ENCODE results near the gene PCP2. TPM values are rescaled to one million over a fixed set of nuclear protein-coding genes. Genes with fewer than 3 reads are reported as not detected.

Gene PCP2
- total and polyA plus RNA-seq, 2 donors from 2014 or later = 6.1 to 8.9 TPM

GRCh38 chr19:7674010-7675005 is 40.8 kb upstream of the PCP2 start:
- intact Hi-C loops (cut with DNase I) = no loop called here
- TF ChIP-seq CTCF (IDR thresholded peaks at IDR 0.05; ENCODE audit: borderline replicate concordance, extremely low read depth, insufficient read depth) = no peak
- Histone ChIP-seq H3K9me3 (ENCODE audit: control insufficient read depth in 2 of 3, insufficient read depth in 1 of 3, low read length in 3 of 3) (peaks cover 0 to 4% (median 0%) of the 10 kb centered on the region in 3 donors), H3K36me3 (ENCODE audit: control insufficient read depth in 2 of 3, insufficient read depth in 3 of 3, low read length in 3 of 3) (no peaks in the 10 kb centered on the region), H3K9ac (ENCODE audit: low read length in 3 of 3) (no peak overlapping the region), H3K27me3 (ENCODE audit: control insufficient read depth, insufficient read depth, low read length) (peaks cover 2% of the 10 kb centered on the region), H3K27ac (ENCODE audit: low read depth in 2 of 2, low read length in 2 of 2) (no peak overlapping the region), H3K4me3 (ENCODE audit: low read length in 3 of 3) (no peak overlapping the region), H3K4me1 (ENCODE audit: control insufficient read depth in 2 of 3, insufficient read depth in 2 of 3, low read depth in 1 of 3, low read length in 3 of 3) (peaks cover 0 to 2% (median 0%) of the 10 kb centered on the region in 3 donors)
- FAIRE-seq = no peak
- DNase-seq = peak in 3 of 5 donors; percentile 33 to 45 (median 38)

- Histone ChIP-seq H3K27ac (ENCODE audit: low read depth in 2 of 2, low read length in 2 of 2) (no peak overlapping the region), H3K4me3 (ENCODE audit: low read length in 3 of 3) (no peak overlapping the region), H3K36me3 (ENCODE audit: control insufficient read depth in 2 of 3, insufficient read depth in 3 of 3, low read length in 3 of 3) (no peaks in the 10 kb centered on the region), H3K27me3 (ENCODE audit: control insufficient read depth, insufficient read depth, low read length) (peaks cover 2% of the 10 kb centered on the region), H3K9me3 (ENCODE audit: control insufficient read depth in 2 of 3, insufficient read depth in 1 of 3, low read length in 3 of 3) (peaks cover 0 to 4% (median 0%) of the 10 kb centered on the region in 3 donors), H3K4me1 (ENCODE audit: control insufficient read depth in 2 of 3, insufficient read depth in 2 of 3, low read depth in 1 of 3, low read length in 3 of 3) (no peaks in the 10 kb centered on the region), H3K9ac (ENCODE audit: low read length in 3 of 3) (no peak overlapping the region)
- intact Hi-C loops (cut with DNase I) = no loop called here
- DNase-seq (no peak), FAIRE-seq (no peak)
- no peak for TF ChIP-seq CTCF (IDR thresholded peaks at IDR 0.05; ENCODE audit: borderline replicate concordance, extremely low read depth, insufficient read depth)
Measured at GRCh38 chr19:7672522-7672921, 39.0 kb upstream of the PCP2 start.

- H3K27me3 ChIP-seq (ENCODE audit: control insufficient read depth, insufficient read depth, low read length) = peaks cover 2% of the 10 kb centered on the region
- H3K27ac ChIP-seq (ENCODE audit: low read depth in 2 of 2, low read length in 2 of 2) = no peak overlapping the region
- DNase-seq (no peak), FAIRE-seq (no peak)
- no peak overlapping the region for H3K4me3 ChIP-seq (ENCODE audit: low read length in 3 of 3)
- intact Hi-C loops (cut with DNase I) = no loop called here
- H3K36me3 ChIP-seq (ENCODE audit: control insufficient read depth in 2 of 3, insufficient read depth in 3 of 3, low read length in 3 of 3) = no peaks in the 10 kb centered on the region
- no peak overlapping the region for H3K9ac ChIP-seq (ENCODE audit: low read length in 3 of 3)
- peaks cover 0 to 4% (median 0%) of the 10 kb centered on the region in 3 donors for H3K9me3 ChIP-seq (ENCODE audit: control insufficient read depth in 2 of 3, insufficient read depth in 1 of 3, low read length in 3 of 3)
- TF ChIP-seq CTCF (IDR thresholded peaks at IDR 0.05; ENCODE audit: borderline replicate concordance, extremely low read depth, insufficient read depth) = no peak
- H3K4me1 ChIP-seq (ENCODE audit: control insufficient read depth in 2 of 3, insufficient read depth in 2 of 3, low read depth in 1 of 3, low read length in 3 of 3) = no peaks in the 10 kb centered on the region
Measured at GRCh38 chr19:7670790-7671189, 37.3 kb upstream of the PCP2 start.
